GM23338 (cell line): ENCODE data around the gene KIRREL3.

Source experiments
- CTCF ChIP-seq, 2 experiments: fragments of 200-600 bp in 1 of 2; sonication (generic) in 1 of 2; conservative IDR thresholded peaks; 2 replicates each; pipeline versions ENCODE4 v1.5.1 to v1.6.1; 2016 to 2017; ENCODE audit warnings: antibody characterized with exemption in 2 of 2, low read depth in 2 of 2, mild to moderate bottlenecking in 2 of 2, moderate library complexity in 1 of 2
- ETS1 ChIP-seq: IDR thresholded peaks from 2 replicates; pipeline ENCODE4 v1.6.1; 2016; ENCODE audit warnings: antibody characterized with exemption
- EZH2 ChIP-seq: fragments of 200-600 bp; sonication (generic); IDR thresholded peaks from one replicate; pipeline ENCODE4 v1.8.0; 2017; ENCODE audit warnings: antibody characterized with exemption, mild to moderate bottlenecking, low read depth; ENCODE audit not compliant: unreplicated experiment
- EZH2phosphoT487 ChIP-seq: fragments of 200-600 bp; sonication (generic); IDR thresholded peaks from one replicate; pipeline ENCODE4 v1.8.1; 2018; ENCODE audit warnings: antibody characterized with exemption; ENCODE audit not compliant: unreplicated experiment
- JUNB ChIP-seq: IDR thresholded peaks from one replicate; pipeline ENCODE4 v1.6.1; 2016; ENCODE audit warnings: antibody characterized with exemption; ENCODE audit not compliant: unreplicated experiment
- REST ChIP-seq: IDR thresholded peaks from one replicate; pipeline ENCODE4 v1.6.1; 2018; ENCODE audit warnings: antibody characterized with exemption; ENCODE audit not compliant: unreplicated experiment

GRCh38 chr11:126523441-126524205 lies 476.9 kb downstream of the KIRREL3 start:
- no peak for TF ChIP-seq CTCF (conservative IDR thresholded peaks at IDR 0.05; ENCODE audit: low read depth in 2 of 2)
- no peak for TF ChIP-seq ETS1
- TF ChIP-seq REST: no peak
- no peak for TF ChIP-seq EZH2phosphoT487
- no peak for TF ChIP-seq EZH2
- no peak for TF ChIP-seq JUNB
